ENCODE results near the gene RBBP5.

- TF ChIP-seq ELF1 (IDR thresholded peaks at IDR 0.05; ENCODE audit: borderline replicate concordance, low read depth) (no peak), CTCF (IDR thresholded peaks at IDR 0.05 in 2 of 3, conservative IDR thresholded peaks at IDR 0.05 in 1 of 3; ENCODE audit: borderline replicate concordance in 1 of 3, insufficient read depth in 1 of 3, low read depth in 2 of 3, low read length in 2 of 3) (no peak), EZH2phosphoT487 (IDR thresholded peaks at IDR 0.05; ENCODE audit: borderline replicate concordance) (no peak), EZH2 (IDR thresholded peaks at IDR 0.05) (no peak), FOSL1 (IDR thresholded peaks at IDR 0.05; ENCODE audit: low read depth) (no peak), ZNF274 (IDR thresholded peaks at IDR 0.05; ENCODE audit: low read depth, low read length) (no peak), ZBTB33 (IDR thresholded peaks at IDR 0.05; ENCODE audit: extremely low read depth, insufficient replicate concordance, low read length) (no peak), POLR2AphosphoS5 (IDR thresholded peaks at IDR 0.05; ENCODE audit: low read depth, low read length) (no peak), TCF7L2 (IDR thresholded peaks at IDR 0.05; ENCODE audit: borderline replicate concordance, extremely low read depth, insufficient read depth, insufficient read length) (no peak), SIN3A (IDR thresholded peaks at IDR 0.05; ENCODE audit: low read depth) (no peak), POLR2A (IDR thresholded peaks at IDR 0.05; ENCODE audit: borderline replicate concordance, extremely low read depth, insufficient read depth, insufficient read length) (no peak), REST (IDR thresholded peaks at IDR 0.05; ENCODE audit: low read depth) (no peak), CEBPB (IDR thresholded peaks at IDR 0.05; ENCODE audit: low read depth) (no peak), YY1 (IDR thresholded peaks at IDR 0.05; ENCODE audit: extremely low read depth, insufficient replicate concordance, low read depth, low read length) (no peak)
Observed at GRCh38 chr1:205038132-205038786, 83.5 kb downstream of the RBBP5 start.

All from HCT116 (cell line).